HUES48 (cell line): ENCODE measurements around the gene SPAAR.
"Not testable (repeated sequence)": the region's sequence is repeated elsewhere in the genome, so short reads cannot be mapped to it uniquely, and the experiment has no call there.

ENCODE experiments used
- H3K27ac ChIP-seq: one replicate; pipeline ENCODE4 v1.7.0; 2013; ENCODE audit warnings: low read depth, low read length, inconsistent platforms
- H3K27me3 ChIP-seq: 2 replicates; pipeline ENCODE4 v1.6.1; 2013; ENCODE audit warnings: mild to moderate bottlenecking, low read length; ENCODE audit not compliant: control insufficient read depth, insufficient read depth
- H3K36me3 ChIP-seq: 2 replicates; pipeline ENCODE4 v1.6.1; 2013; ENCODE audit warnings: low read length; ENCODE audit not compliant: control insufficient read depth, insufficient read depth
- H3K4me1 ChIP-seq: 2 replicates; pipeline ENCODE4 v1.6.1; 2013; ENCODE audit warnings: mild to moderate bottlenecking, low read length; ENCODE audit not compliant: control insufficient read depth, insufficient read depth
- H3K4me3 ChIP-seq: 2 replicates; pipeline ENCODE4 v1.5.1; 2013; ENCODE audit warnings: mild to moderate bottlenecking, low read depth, low read length
- H3K9ac ChIP-seq: 2 replicates; pipeline ENCODE4 v1.6.1; 2013; ENCODE audit warnings: mild to moderate bottlenecking, low read depth, low read length, moderate library complexity
- H3K9me3 ChIP-seq: 2 replicates; pipeline ENCODE4 v1.6.1; 2013; ENCODE audit warnings: low read length; ENCODE audit not compliant: control insufficient read depth, insufficient read depth

Gene SPAAR

GRCh38 chr9:35912791-35913400, 3.6 kb downstream of the SPAAR start:
- H3K36me3 ChIP-seq: no peaks in the 10 kb centered on the region
- no peaks in the 10 kb centered on the region for H3K9me3 ChIP-seq
- no peaks in the 10 kb centered on the region for H3K27me3 ChIP-seq
- no peak overlapping the region for H3K27ac ChIP-seq
- H3K9ac ChIP-seq: no peak overlapping the region
- H3K4me3 ChIP-seq: no peak overlapping the region
- peaks cover 18% of the 10 kb centered on the region for H3K4me1 ChIP-seq

GRCh38 chr9:35913429-35913828, 4.1 kb downstream of the SPAAR start:
- not testable (repeated sequence) for H3K9me3 ChIP-seq, H3K27me3 ChIP-seq, H3K4me3 ChIP-seq, H3K27ac ChIP-seq, H3K36me3 ChIP-seq, H3K9ac ChIP-seq
- peaks cover 13% of the 10 kb centered on the region for H3K4me1 ChIP-seq

- Histone ChIP-seq H3K9ac (no peak overlapping the region), H3K27ac (no peak overlapping the region), H3K27me3 (no peaks in the 10 kb centered on the region), H3K9me3 (no peaks in the 10 kb centered on the region), H3K4me3 (no peak overlapping the region), H3K36me3 (no peaks in the 10 kb centered on the region), H3K4me1 (peaks cover 5% of the 10 kb centered on the region; the same call in 1 of the 2 replicates)
Measured at GRCh38 chr9:35914301-35914807, 5.1 kb downstream of the SPAAR start.

- Histone ChIP-seq H3K9ac (no peak overlapping the region), H3K4me3 (no peak overlapping the region), H3K4me1 (peaks cover 5% of the 10 kb centered on the region; the same call in 1 of the 2 replicates)
Measured at GRCh38 chr9:35915681-35916294, 6.5 kb downstream of the SPAAR start.

GRCh38 chr9:35917261-35917660, 8.0 kb downstream of the SPAAR start:
- peaks cover 5% of the 10 kb centered on the region; the same call in 1 of the 2 replicates for H3K4me1 ChIP-seq
- no peak overlapping the region for H3K27ac ChIP-seq
- H3K4me3 ChIP-seq: no peak overlapping the region
- H3K9ac ChIP-seq: no peak overlapping the region
- H3K36me3 ChIP-seq: no peaks in the 10 kb centered on the region
- H3K27me3 ChIP-seq: no peaks in the 10 kb centered on the region
- H3K9me3 ChIP-seq: no peaks in the 10 kb centered on the region

More at GRCh38 chr9:35915681-35916294, 6.5 kb downstream of the SPAAR start:
- Histone ChIP-seq H3K27me3 (no peaks in the 10 kb centered on the region), H3K36me3 (no peaks in the 10 kb centered on the region), H3K9me3 (no peaks in the 10 kb centered on the region), H3K27ac (no peak overlapping the region)

GRCh38 chr9:35918780-35919179, 9.5 kb downstream of the SPAAR start:
- Histone ChIP-seq H3K9ac (no peak overlapping the region), H3K27me3 (no peaks in the 10 kb centered on the region), H3K4me1 (peaks cover 6% of the 10 kb centered on the region; the same call in 1 of the 2 replicates), H3K27ac (no peak overlapping the region), H3K4me3 (no peak overlapping the region), H3K36me3 (no peaks in the 10 kb centered on the region), H3K9me3 (no peaks in the 10 kb centered on the region)

- H3K36me3 ChIP-seq: no peaks in the 10 kb centered on the region
- no peaks in the 10 kb centered on the region for H3K9me3 ChIP-seq
- H3K9ac ChIP-seq: no peak overlapping the region
- H3K4me1 ChIP-seq: peaks cover 12% of the 10 kb centered on the region; the same call in 1 of the 2 replicates
- H3K4me3 ChIP-seq: no peak overlapping the region
- no peak overlapping the region for H3K27ac ChIP-seq
- H3K27me3 ChIP-seq: no peaks in the 10 kb centered on the region
Measured at GRCh38 chr9:35919212-35920008, 10.1 kb downstream of the SPAAR start.

- no peak overlapping the region for H3K27ac ChIP-seq
- no peaks in the 10 kb centered on the region for H3K27me3 ChIP-seq
- H3K36me3 ChIP-seq: no peaks in the 10 kb centered on the region
- no peaks in the 10 kb centered on the region for H3K9me3 ChIP-seq
- peaks cover 12% of the 10 kb centered on the region; the same call in 1 of the 2 replicates for H3K4me1 ChIP-seq
- no peak overlapping the region for H3K9ac ChIP-seq
- H3K4me3 ChIP-seq: no peak overlapping the region
Measured at GRCh38 chr9:35920051-35920620, 10.8 kb downstream of the SPAAR start.

GRCh38 chr9:35923598-35923926, 14.3 kb downstream of the SPAAR start:
- H3K9me3 ChIP-seq: no peaks in the 10 kb centered on the region
- no peak overlapping the region; the same call in 1 of the 2 replicates for H3K9ac ChIP-seq

GRCh38 chr9:35923927-35924763, 14.9 kb downstream of the SPAAR start:
- Histone ChIP-seq H3K36me3 (no peaks in the 10 kb centered on the region), H3K4me3 (no peak overlapping the region), H3K27ac (peak overlapping the region; percentile 38), H3K9me3 (no peaks in the 10 kb centered on the region), H3K27me3 (no peaks in the 10 kb centered on the region), H3K4me1 (peaks cover 7% of the 10 kb centered on the region; the same call in 1 of the 2 replicates), H3K9ac (no peak overlapping the region; the same call in 1 of the 2 replicates)

More at GRCh38 chr9:35923598-35923926, 14.3 kb downstream of the SPAAR start:
- Histone ChIP-seq H3K27me3 (no peaks in the 10 kb centered on the region), H3K4me3 (no peak overlapping the region), H3K27ac (peak overlapping the region; percentile 38), H3K4me1 (peaks cover 7% of the 10 kb centered on the region; the same call in 1 of the 2 replicates), H3K36me3 (no peaks in the 10 kb centered on the region)
